Dermis microvascular lymphatic vessel endothelial cell (primary cell): ENCODE results near the gene TMEM63A. TPM values are rescaled to one million over a fixed set of nuclear protein-coding genes. Genes with fewer than 3 reads are reported as not detected.

Experiments
- DNase-seq, 2 donors: peaks; one replicate each; pipeline versions ENCODE4 v3.0.0 to v3.0.0-alpha.2; 2010; ENCODE audit warnings: low read depth in 2 of 2
- total RNA-seq: library from RNA; depleted of rRNA; stranded (reverse); fragments of >200 nt; gene quantifications from 2 replicates; pipeline ENCODE4 v1.2.1, GENCODE V29; 2014

Gene TMEM63A
- total RNA-seq, 1 donor from 2014 or later: 3.6 TPM

DNA sequence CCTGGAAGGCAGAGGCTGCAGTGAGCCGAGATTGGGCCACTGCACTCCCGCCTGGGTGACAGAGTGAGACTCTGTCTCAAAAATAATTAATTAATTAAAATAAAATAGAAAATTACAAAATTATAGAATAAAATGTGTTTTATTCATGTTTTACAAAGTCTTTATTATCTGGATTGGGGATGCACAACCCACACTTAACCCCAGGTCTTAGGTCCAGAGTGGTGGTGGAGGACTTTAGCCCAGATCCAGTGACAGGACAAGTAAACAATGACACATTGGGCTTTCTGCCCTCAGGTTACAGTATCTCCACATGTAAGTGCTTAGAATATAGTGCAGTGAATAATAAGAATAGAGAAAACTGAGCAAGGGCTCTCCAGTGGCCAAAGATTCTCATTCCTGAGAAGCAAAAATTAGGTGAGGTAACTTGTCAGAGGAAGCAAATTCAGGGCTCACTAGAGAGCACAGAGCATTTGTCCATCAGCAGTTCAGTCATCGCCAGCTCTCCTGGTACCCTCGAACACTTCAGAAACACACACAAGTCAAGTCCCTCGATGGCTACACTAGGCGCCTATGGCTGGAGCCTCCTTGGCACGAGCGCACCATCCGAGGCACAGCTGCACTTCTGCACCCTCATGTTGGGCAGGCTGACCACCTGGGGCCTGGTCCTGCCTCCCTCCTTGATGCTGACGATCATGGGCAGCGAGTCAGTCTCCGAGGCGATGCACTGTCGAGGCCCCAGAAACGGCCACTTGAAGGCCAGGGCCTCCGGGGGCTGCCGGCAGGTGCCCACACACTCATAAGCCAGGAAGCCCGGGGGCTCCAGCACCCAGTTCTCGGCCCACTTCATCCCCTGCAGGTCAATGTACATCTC is 4.2 kb upstream of the TMEM63A start:
- no peak for DNase-seq

DNA sequence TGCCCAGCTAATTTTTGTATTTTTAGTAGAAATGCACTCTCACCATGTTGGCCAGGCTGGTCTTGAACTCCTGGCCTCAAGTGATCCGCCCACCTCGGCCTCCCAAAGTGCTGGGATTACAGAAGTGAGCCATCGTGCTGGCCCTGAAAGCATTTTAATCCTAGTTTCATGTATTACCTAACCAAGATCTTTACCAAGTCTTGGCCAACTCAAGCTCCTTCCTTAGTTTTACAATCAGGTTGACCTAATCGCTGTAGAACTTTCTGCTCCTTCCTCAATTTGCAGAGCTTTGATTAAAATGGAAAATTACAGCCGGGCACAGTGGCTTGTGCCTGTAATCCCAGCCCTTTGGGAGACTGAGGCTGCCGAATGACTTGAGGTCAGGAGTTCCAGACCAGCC is 3.2 kb upstream of the TMEM63A start:
- DNase-seq: no peak

DNA sequence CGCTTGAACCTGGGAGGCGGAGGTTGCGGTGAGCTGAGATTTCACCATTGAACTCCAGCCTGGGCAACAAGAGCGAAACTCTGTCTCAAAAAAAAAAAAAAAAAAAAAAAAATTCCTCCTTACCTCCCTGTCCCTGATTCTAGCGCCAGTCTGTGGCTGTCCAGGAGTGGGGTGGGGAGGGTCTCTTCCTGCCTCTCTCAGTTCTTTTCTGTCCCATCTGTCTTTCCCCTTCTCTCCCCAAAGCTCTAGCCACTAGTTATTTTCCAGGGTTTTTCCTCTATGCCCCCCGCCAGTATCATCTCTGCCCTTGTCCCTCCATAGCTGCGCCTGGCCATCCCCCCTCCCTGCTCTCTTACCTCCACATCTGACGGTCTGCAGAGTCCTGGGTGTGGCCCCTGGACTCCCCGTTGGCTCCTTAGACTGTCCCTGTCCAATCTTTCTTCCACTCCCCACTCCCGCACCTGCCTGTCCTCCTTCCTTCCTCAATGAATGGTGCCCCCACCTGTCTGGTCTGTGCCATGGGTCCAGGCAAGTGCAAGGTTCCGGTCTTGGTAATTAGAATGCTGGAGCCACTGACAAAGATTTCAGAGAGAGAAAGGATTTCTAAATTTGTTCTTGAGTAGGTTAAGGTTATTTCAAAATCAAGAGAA is 1.6 kb upstream of the TMEM63A start:
- no peak for DNase-seq

DNA sequence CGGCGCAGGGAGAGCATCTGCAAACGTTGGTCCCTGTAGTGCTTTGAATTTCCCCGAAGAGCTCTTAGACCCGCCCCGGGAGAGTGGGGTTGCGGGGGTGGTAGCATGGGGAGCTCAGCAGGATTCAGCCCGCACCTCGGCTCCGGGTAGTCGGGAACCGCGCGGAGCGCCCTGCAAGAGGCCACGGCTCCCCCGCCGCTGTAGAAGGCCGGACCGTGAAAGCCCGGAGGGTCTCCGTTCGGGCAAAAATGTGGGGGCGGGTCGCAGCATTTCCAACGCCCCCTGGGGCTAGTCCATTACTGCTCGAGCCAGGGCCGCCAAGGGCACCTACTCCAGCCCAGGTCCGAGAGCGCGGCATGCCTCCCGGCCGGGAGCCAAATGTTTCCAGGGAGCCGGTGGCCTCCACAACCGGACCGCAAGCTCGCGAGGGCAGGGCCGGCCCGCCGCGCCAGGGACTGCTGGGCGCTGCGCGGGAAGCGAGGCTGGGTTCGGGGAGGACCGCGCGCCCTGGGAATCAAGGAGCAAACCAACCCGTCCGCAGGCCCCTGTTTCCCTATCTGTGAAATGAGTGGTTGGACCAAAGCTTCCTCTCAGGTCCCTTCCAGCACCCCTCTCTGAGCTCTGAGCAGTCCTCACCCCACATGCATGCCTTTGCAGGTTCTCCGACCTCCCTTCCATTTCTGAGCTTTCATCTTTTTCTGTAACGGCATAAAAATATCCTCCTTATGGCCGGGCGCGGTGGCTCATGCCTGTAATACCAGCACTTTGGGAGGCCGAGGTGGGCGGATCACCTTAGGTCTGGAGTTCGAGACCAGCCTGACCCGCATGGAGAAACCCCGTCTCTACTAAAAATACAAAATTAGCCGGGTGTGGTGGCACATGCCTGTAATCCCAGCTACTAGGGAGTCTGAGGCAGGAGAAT is 775 bp upstream of the TMEM63A start:
- peak in 1 of 2 donors; percentile 41 for DNase-seq

DNA sequence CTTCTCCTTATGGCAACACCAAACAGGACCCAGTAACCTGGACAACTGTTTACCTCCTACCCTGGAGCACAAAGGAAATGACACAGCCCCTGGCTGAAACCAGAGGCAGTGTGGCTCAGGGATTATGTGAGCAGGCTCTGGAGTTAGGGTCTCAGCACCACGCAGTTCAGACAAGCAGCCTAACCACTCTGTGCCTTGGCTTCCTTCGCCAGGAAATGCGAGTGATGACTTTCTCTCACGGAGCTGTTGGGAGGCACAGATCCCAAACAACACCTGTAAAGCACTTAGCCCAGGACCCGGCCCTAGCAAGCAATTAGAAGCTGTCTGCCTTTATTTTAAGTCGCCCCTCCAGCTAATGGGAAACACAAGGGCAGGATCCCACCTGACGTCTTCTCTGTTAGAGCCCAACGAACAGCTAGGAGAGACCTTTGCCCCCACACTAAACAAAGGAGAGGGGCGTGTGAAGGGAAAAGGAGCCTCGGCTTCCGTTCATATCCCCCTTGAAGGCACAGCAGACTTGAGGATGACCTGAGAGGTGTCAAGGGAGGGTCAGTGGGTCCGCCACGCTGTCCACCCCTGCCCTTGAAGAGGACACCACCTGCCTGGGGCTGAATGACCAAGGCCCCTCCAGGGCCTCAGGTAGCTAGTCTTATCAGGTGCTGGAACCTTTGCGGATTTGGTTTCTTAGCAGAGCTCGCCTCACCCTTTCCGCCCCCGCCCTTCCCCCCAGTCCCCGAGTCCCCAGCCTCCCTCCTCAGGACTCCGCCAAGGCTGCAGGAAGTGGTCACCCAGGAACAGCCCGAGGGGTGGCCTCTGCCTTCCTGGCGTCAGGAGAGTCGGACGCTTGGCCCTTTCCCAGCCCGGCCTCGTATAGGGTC is 860 bp downstream of the TMEM63A start:
- peak in 1 of 2 donors; percentile 67 for DNase-seq

DNA sequence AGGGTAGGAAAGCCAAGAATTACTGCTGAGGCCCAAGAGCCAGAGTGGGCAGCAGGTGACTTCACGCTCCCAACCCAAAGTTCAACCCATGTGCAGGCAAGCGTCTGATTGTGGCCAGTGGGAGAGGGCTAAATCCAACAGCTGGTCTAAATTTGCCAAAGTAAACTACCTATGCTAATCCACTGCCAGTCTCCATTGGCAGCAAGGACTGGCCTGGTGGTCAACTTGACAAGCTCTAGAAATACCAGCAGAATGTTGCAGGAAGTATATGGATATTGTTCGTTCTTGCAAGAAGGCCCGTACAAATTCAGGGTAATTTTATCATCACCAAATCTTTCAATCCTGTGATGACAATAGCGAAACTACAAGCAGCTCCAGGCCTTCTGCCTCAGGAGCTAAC is 1.5 kb downstream of the TMEM63A start:
- DNase-seq: no peak

DNA sequence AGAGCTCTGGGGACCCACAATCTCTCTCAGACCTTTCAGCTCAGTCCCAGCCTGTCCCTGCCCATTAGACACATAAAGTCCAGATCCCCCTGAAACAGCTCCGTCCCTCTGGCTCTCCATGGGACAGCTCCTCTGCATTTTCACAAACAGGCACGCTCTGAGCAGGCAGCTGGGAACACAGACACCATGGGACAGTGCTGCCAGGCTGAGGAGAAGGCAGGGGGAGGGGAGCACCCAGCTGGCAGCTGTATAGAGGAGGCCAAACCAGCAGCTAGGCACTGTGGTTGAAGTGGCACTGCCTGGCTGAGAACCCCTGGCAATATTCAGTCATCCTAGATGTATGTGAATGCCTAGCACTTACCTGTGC is 2.0 kb downstream of the TMEM63A start:
- DNase-seq: no peak

DNA sequence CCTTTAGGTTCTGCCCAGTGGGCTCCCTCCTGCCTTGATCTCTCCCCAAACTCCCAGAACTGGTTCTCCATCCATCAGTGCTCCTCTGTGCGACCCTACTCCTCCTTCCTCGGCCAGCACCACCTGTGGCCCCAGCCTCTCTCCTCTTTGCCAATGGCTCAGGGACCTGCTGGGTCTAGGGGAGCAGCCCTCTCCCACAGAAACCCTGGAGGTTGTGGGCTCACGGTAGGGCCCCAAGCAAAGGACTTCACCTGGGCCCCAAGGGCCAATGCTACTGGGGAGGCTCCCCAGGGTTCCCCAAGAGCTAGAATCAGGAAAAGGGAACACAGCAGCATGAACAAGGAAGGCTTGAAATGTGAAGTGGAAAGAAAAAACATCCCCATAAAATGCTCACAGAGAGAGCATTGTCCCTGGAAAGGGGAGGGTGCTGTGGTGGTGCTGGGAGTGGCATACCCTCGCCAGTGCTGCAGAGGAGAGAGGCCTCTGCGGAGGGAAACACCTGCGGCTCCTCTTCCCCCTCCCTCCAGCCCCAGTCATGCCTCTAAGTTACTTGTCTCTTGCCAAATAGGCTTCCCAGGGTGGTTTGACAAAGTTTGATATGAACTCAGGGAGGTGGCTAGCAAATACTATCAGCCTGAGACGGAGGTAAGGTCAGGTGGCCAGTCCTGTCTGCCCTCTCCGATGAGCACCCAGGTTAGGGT is 2.5 kb downstream of the TMEM63A start:
- DNase-seq: no peak

DNA sequence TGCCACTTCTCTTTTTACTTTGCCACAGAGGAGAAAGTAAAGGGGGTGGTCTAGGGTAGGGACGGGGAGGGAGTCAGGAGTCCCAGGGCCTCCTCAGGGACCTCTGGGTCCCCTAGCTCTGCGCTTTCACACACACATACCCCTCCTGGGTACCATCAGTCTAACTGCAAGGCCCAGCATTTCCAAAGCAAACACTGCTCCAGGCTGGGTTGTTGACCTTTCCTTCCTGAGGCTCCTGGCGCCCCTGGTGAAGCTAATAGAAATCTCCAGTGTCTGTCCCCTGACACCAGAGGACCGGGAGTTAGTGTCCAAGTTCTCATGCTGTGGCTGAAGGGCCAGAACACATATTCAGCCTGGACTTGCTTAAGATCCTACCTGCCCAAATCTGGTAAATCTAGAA is 3.9 kb downstream of the TMEM63A start:
- no peak for DNase-seq

DNA sequence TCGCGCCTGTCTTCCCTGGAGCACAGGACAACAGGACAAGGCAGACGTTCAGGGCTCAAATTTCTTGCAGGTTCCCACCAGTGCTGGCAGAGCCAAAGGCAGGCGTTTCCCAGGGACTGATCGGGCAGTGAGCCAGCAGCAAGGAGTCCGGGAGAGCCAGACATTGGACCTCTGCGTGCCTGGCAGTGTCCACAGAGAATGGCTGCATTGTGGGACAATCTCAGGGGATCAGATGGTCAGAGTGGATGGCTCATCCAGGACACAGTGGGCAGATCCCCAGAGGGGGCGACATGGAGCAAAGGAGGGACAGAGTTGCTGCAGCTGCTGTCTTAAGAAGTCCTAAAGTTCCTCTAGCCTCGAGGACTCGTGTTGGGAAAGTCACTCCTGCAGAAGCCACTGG is 4.6 kb downstream of the TMEM63A start:
- DNase-seq: peak in 1 of 2 donors; percentile 50

DNA sequence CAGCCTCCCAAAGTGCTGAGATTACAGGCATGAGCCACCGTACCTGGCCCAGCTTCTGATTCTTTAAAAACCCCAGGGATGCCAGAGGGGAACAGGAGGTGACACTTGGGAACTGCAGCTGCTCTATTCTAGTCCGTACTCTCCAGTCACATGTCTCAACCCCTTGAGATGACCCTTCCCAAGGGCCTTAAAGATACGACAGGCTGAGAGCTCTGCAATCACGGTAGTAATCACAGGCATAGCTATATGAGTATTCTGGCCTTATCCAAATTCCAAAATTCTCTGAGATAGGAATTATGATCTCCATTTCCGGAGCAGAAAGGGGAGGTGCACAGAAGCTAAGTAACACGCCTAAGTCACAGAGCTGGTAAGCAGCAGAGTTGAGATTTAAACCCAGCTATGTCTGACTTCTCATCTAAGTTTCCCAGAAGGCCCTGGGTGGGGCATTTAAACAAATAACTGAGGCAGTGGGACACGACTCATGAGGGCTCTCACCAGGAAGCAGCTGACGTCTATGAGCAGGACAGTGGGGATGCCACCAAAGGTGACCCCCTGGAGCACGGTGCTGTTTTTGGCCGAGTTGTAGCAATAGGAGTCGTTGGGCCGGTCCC is 5.2 kb downstream of the TMEM63A start:
- no peak for DNase-seq

DNA sequence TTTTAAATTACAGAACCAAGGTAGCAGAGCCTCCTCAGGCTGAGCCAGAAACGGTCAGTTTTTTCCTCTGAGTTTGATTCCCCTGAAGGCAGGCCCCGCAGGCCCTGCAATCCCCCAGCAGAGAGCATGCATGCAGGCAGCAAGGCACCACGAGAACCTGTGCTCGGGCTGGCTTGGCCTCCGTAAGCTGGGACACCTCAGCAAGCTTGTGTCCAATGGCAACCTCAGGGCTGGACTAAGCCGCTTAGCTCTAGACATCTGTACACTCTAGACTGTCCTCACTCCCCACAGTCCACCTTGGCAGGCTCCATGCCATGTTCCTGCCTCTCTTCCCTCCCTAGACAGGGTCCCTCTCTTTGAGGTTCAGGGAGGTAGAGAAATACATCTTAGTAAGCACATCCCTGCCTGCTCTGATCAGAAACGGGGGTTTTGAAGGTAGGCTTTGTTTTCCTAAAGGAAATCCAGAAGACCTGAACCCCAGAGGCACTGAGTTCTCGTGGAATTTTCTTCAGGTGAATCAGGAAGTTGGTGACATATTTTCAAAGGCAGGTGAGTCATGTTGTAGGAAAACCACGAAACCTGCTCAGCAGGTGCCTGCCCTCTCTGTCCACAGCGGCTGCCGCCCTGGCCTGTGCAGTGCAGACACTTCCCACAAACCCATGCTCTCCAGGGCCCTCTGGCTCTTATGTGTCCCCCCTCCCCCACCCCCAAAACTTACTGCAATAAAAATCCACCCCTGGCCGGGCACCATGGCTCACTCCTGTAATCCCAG is 7.0 kb downstream of the TMEM63A start:
- DNase-seq: no peak

DNA sequence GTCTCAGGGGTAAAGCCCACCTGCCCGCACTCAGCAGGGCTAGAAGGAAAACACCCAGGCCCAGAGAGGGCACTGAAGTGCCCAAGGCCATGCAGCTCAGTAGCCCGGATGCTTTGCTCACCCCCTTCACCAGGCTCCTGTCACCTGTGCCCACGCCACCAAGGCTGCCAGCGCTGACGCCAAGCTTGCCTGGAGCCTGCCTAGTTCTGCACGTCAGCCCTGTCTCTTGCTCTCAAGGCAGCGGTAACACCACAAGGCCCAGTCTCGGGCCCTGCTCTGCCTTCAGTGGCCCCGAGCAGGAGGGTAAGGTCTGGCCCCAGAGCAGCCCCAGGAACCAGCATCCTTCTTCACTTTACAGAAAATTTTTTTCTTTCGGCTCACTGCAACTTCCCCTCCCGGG is 7.7 kb downstream of the TMEM63A start:
- no peak for DNase-seq

DNA sequence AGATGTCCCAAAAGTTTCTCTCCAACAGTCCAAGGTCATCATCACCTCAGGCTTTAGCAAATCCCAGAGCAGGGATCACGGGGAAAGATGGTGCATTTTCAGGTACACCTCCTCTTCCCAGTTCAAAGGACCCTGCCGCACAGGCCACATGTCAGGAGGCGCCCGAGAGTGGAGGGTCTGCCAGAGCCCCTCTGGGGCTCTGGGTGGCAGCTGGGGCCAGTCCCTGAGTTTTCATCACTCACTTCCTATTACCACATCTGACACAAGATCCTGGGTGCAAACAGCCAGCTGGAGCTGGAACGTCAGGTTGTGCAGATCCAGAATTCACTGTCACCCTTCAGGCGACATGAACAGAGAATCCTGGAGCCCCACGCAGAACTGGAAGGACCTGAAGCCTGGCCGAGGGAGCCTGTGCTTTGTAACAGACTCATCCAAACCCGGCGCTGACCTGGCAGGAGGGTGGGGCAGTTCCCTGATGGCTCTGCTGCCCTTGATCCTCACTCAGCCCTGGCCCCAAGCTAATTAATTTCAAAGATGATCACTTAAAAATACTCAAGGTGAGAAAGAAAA is 8.8 kb downstream of the TMEM63A start:
- no peak for DNase-seq

DNA sequence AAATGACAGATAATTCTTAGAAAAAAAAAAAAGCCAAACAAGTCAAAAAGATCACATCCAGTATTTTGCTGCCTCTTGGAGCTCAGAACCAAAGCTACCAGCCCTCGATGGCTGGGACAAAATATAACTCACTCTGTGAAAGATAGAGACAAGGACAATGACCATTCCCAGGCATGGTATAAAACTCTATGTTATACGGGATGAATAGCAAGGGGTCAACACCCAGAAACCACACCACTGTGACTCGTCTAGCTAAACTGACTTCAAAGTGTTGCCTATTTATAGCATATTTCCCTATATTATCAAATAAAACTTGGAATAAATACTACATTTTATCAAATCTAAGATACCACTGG is 10.1 kb downstream of the TMEM63A start:
- no peak for DNase-seq

DNA sequence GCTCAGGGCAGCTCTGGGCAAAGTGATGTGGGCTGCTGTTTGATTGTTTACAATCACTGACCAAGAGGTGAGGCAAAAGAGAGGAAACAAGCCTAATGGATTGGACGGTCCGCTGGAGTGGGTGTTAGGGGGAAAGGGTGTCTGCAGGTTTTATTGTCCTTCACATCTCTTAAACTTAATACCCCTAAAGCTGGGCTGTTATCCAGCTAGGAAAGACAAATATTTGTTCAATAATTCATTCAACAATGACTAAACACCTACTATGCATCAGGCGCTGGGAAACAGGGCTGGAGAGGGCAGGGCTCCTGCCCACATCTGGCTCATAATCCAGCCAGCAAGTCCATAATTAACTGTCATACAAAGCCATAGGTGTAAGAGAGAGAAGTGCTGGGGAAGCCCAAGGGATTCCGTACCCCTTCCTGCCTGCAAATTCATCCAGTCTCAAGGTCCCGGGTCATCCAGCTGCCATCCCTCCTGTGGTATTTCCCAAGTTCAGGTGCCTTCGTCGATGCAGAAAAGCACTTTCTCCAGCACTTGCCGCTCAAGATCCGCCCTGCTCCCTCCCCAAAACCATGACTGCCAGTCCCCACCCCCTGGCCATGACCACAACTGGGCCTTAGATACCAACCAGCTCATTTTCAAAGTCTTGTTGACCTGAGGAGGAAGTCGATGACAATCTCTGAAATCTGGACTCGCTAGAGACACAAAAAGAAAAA is 10.7 kb downstream of the TMEM63A start:
- peak in 1 of 2 donors; percentile 38 for DNase-seq

DNA sequence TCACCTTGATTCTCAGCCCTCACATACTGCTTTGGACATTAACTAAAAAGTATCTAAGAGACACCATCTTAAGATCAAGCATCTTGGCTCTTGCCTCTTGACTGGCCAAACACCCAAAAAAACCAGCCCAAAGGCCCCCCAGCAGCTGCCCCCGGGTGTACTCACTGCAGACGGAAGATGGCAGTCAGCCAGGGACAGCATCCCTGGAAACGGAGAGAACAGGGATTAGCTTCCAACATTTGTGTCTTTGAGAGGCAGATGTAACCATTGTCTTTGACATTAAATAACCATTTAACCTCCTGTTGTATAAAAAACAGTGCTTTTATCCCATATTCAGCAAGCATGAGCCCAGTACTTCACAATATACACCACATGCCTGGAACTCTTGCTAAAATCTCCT is 11.3 kb downstream of the TMEM63A start:
- DNase-seq: no peak

DNA sequence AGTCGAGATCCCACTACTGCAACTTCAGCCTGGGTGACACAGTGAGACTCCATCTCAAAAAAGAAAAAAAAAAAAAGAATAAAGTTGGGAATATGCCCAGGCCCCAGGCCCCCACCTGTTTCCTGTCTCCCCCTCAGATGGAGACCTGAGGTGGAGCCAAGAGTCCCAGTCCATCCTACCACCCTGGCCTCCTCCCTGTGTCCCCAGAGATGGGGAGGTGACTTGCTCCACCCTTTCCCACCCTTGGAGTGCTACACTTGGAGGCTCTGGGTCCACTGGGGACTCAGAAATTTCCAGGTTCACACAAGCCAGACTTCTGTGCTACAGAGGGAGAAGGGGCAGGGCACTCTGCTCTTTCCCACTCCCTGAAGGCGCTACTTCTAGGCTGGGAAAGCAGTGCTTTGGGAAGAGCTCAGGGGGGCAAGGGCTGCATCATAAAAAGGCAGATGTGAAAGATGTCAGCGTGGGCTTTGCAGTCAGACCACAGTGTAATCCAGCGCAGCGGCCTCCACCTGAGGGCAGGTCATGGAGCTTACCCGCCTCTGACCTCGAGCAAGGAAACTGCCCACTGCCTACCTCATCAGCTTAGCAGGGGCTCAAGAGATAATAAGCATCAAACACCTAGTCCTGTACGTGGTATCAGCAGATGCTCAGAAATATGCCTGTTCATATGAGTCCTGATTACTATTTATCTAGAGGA is 13.4 kb downstream of the TMEM63A start:
- no peak for DNase-seq
